Right atrium auricular region (tissue), 2 donors: Measurements from ENCODE around the gene PODXL2. TPM values are rescaled to one million over a fixed set of nuclear protein-coding genes. Genes with fewer than 3 reads are reported as not detected.

Experiments used
- DNase-seq: peaks from one replicate; pipeline ENCODE4 v3.0.0-alpha.2; 2019; ENCODE audit warnings: low spot score
- H3K27ac ChIP-seq, 2 donors: fragments of 200-600 bp; sonication (generic); 1 replicate in 1 of 2; 2 replicates in 1 of 2; pipeline ENCODE4 v1.5.1; 2016 to 2019
- H3K27me3 ChIP-seq, 2 donors: fragments of 200-600 bp; sonication (generic); one replicate each; pipeline versions ENCODE4 v1.5.1 to v1.6.0; 2017 to 2019
- H3K36me3 ChIP-seq: fragments of 200-600 bp; sonication (generic); one replicate; pipeline ENCODE4 v1.5.1; 2016
- H3K4me1 ChIP-seq, 2 donors: fragments of 200-600 bp; sonication (generic); one replicate each; pipeline versions ENCODE4 v1.5.1 to v1.6.0; 2017 to 2019
- H3K4me3 ChIP-seq, 2 donors: fragments of 200-600 bp; sonication (generic); 1 replicate in 1 of 2; 2 replicates in 1 of 2; pipeline ENCODE4 v1.5.1; 2017 to 2019; ENCODE audit warnings: mild to moderate bottlenecking in 1 of 2, moderate library complexity in 1 of 2
- H3K9me3 ChIP-seq, 2 donors: fragments of 200-600 bp; sonication (generic); one replicate each; pipeline ENCODE4 v1.5.1; 2019
- CTCF ChIP-seq, 2 donors: fragments of 200-600 bp; sonication (generic); IDR thresholded peaks; one replicate each; pipeline ENCODE4 v1.5.1; 2019; ENCODE audit warnings: antibody characterized with exemption in 2 of 2
- total RNA-seq, 2 donors: library from RNA; depleted of rRNA; stranded (reverse); fragments of >200 nt; gene quantifications; one replicate each; pipeline ENCODE4 v1.1.0, GENCODE V29; 2016

PODXL2 gene
- total RNA-seq, 2 donors from 2014 or later = 1.9 to 2.9 TPM

GRCh38 chr3:127690823-127691452 is 62.0 kb downstream of the PODXL2 start:
- peaks cover 0 to 46% of the 10 kb centered on the region in 2 donors for H3K4me1 ChIP-seq
- H3K9me3 ChIP-seq = no peaks in the 10 kb centered on the region
- H3K27me3 ChIP-seq = no peaks in the 10 kb centered on the region
- H3K4me3 ChIP-seq = no peak overlapping the region
- peaks cover 15% of the 10 kb centered on the region for H3K36me3 ChIP-seq
- no peak for DNase-seq
- TF ChIP-seq CTCF (IDR thresholded peaks at IDR 0.05) = peak; percentile 37 to 75
- peak overlapping the region; percentile 52 to 73 for H3K27ac ChIP-seq

GRCh38 chr3:127691489-127691888 is 62.5 kb downstream of the PODXL2 start:
- peak overlapping the region in 1 of 2 donors; percentile 73 for H3K27ac ChIP-seq
- peaks cover 0 to 52% of the 10 kb centered on the region in 2 donors for H3K4me1 ChIP-seq
- H3K4me3 ChIP-seq = no peak overlapping the region
- no peaks in the 10 kb centered on the region for H3K9me3 ChIP-seq
- no peaks in the 10 kb centered on the region for H3K27me3 ChIP-seq
- peaks cover 15% of the 10 kb centered on the region for H3K36me3 ChIP-seq
- DNase-seq = no peak
- TF ChIP-seq CTCF (IDR thresholded peaks at IDR 0.05) = no peak

GRCh38 chr3:127691974-127692373 is 63.0 kb downstream of the PODXL2 start:
- Histone ChIP-seq H3K27ac (no peak overlapping the region), H3K4me3 (no peak overlapping the region), H3K27me3 (no peaks in the 10 kb centered on the region), H3K4me1 (peaks cover 0 to 57% of the 10 kb centered on the region in 2 donors), H3K36me3 (peaks cover 15% of the 10 kb centered on the region), H3K9me3 (no peaks in the 10 kb centered on the region)
- TF ChIP-seq CTCF (IDR thresholded peaks at IDR 0.05) = no peak
- no peak for DNase-seq

GRCh38 chr3:127692501-127693335 is 63.7 kb downstream of the PODXL2 start:
- Histone ChIP-seq H3K4me3 (no peak overlapping the region), H3K36me3 (peaks cover 15% of the 10 kb centered on the region), H3K9me3 (no peaks in the 10 kb centered on the region), H3K27me3 (no peaks in the 10 kb centered on the region), H3K4me1 (peaks cover 0 to 64% of the 10 kb centered on the region in 2 donors), H3K27ac (no peak overlapping the region)
- no peak for TF ChIP-seq CTCF (IDR thresholded peaks at IDR 0.05)
- no peak for DNase-seq

GRCh38 chr3:127693336-127693843 is 64.4 kb downstream of the PODXL2 start:
- no peak overlapping the region for H3K4me3 ChIP-seq
- no peaks in the 10 kb centered on the region for H3K27me3 ChIP-seq
- H3K9me3 ChIP-seq = no peaks in the 10 kb centered on the region
- peaks cover 0 to 64% of the 10 kb centered on the region in 2 donors for H3K4me1 ChIP-seq
- H3K27ac ChIP-seq = no peak overlapping the region
- peaks cover 15% of the 10 kb centered on the region for H3K36me3 ChIP-seq
- DNase-seq = no peak
- TF ChIP-seq CTCF (IDR thresholded peaks at IDR 0.05) = no peak
